Measurements from ENCODE around the gene CLCN6.

GRCh38 chr1:11796036-11796828, 9.8 kb upstream of the CLCN6 start:
- TF ChIP-seq POLR2A (IDR thresholded peaks at IDR 0.05) (no peak), CTCF (IDR thresholded peaks at IDR 0.05) (no peak)

All from adrenal gland (tissue), 5 donors.